DOHH2 (cell line): Measurements from ENCODE around the gene SNRNP48.

Experiments
- H3F3A ChIP-seq: fragments of 200-600 bp; sonication (generic), shearing (Covaris generic); 2 replicates; pipeline ENCODE4 v1.6.0; 2016; ENCODE audit warnings: antibody characterized with exemption, mild to moderate bottlenecking; ENCODE audit not compliant: control insufficient read depth, insufficient read depth
- H3K27ac ChIP-seq: fragments of 200-600 bp; sonication (generic); 2 replicates; pipeline ENCODE4 v1.5.1; 2014; ENCODE audit warnings: low read depth, mild to moderate bottlenecking, low read length, moderate library complexity
- H3K27me3 ChIP-seq: fragments of 200-600 bp; sonication (generic); 2 replicates; pipeline ENCODE4 v1.6.1; 2014; ENCODE audit warnings: mild to moderate bottlenecking, low read length, mixed read lengths; ENCODE audit not compliant: control insufficient read depth
- H3K36me3 ChIP-seq: fragments of 200-600 bp; sonication (generic); 2 replicates; pipeline ENCODE4 v1.6.1; 2014; ENCODE audit warnings: mild to moderate bottlenecking, low read length, moderate library complexity, mixed read lengths; ENCODE audit not compliant: control insufficient read depth
- H3K4me1 ChIP-seq: fragments of 200-600 bp; sonication (generic); 2 replicates; pipeline ENCODE4 v1.6.1; 2014; ENCODE audit warnings: mild to moderate bottlenecking, low read length, mixed read lengths; ENCODE audit not compliant: control insufficient read depth
- H3K4me2 ChIP-seq: fragments of 200-600 bp; sonication (generic); 2 replicates; pipeline ENCODE4 v1.6.0; 2014; ENCODE audit warnings: mild to moderate bottlenecking, low read length, moderate library complexity
- H3K4me3 ChIP-seq: fragments of 200-600 bp; sonication (generic); 2 replicates; pipeline ENCODE4 v1.5.1; 2014; ENCODE audit warnings: mild to moderate bottlenecking, low read length, mixed read lengths
- H3K79me2 ChIP-seq: fragments of 200-600 bp; sonication (generic); 2 replicates; pipeline ENCODE4 v1.6.1; 2014; ENCODE audit warnings: mild to moderate bottlenecking, low read length, mixed read lengths; ENCODE audit not compliant: control insufficient read depth
- H3K9me2 ChIP-seq: fragments of 200-600 bp; sonication (generic); replicated peaks from 2 replicates; pipeline ENCODE4 v1.6.1; 2014; ENCODE audit warnings: mild to moderate bottlenecking, low read length, mixed read lengths; ENCODE audit not compliant: control insufficient read depth
- H3K9me3 ChIP-seq: fragments of 200-600 bp; sonication (generic); 2 replicates; pipeline ENCODE4 v1.6.1; 2014; ENCODE audit warnings: antibody characterized with exemption, low read length, mixed read lengths; ENCODE audit not compliant: control insufficient read depth, insufficient read depth
- H4K20me1 ChIP-seq: fragments of 200-600 bp; sonication (generic); 2 replicates; pipeline ENCODE4 v1.6.0; 2014; ENCODE audit warnings: low read depth, mild to moderate bottlenecking, antibody characterized with exemption, low read length, moderate library complexity; ENCODE audit not compliant: control insufficient read depth, insufficient read depth
- EZH2phosphoT487 ChIP-seq: fragments of 200-600 bp; sonication (generic); IDR thresholded peaks from 2 replicates; pipeline ENCODE4 v1.6.1; 2017; ENCODE audit warnings: borderline replicate concordance, mild to moderate bottlenecking, antibody characterized with exemption, low read length, moderate library complexity, mixed read lengths
- TF ChIP-seq, protein P1 (sequence below): fragments of 200-600 bp; sonication (generic); IDR thresholded peaks from one replicate; pipeline ENCODE4 v1.5.1; 2014; ENCODE audit warnings: antibody characterized with exemption, mild to moderate bottlenecking, low read depth, low read length; ENCODE audit not compliant: poor library complexity, severe bottlenecking

Gene SNRNP48, protein sequence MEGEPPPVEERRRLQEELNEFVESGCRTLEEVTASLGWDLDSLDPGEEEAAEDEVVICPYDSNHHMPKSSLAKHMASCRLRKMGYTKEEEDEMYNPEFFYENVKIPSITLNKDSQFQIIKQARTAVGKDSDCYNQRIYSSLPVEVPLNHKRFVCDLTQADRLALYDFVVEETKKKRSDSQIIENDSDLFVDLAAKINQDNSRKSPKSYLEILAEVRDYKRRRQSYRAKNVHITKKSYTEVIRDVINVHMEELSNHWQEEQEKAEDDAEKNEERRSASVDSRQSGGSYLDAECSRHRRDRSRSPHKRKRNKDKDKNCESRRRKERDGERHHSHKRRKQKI

DNA sequence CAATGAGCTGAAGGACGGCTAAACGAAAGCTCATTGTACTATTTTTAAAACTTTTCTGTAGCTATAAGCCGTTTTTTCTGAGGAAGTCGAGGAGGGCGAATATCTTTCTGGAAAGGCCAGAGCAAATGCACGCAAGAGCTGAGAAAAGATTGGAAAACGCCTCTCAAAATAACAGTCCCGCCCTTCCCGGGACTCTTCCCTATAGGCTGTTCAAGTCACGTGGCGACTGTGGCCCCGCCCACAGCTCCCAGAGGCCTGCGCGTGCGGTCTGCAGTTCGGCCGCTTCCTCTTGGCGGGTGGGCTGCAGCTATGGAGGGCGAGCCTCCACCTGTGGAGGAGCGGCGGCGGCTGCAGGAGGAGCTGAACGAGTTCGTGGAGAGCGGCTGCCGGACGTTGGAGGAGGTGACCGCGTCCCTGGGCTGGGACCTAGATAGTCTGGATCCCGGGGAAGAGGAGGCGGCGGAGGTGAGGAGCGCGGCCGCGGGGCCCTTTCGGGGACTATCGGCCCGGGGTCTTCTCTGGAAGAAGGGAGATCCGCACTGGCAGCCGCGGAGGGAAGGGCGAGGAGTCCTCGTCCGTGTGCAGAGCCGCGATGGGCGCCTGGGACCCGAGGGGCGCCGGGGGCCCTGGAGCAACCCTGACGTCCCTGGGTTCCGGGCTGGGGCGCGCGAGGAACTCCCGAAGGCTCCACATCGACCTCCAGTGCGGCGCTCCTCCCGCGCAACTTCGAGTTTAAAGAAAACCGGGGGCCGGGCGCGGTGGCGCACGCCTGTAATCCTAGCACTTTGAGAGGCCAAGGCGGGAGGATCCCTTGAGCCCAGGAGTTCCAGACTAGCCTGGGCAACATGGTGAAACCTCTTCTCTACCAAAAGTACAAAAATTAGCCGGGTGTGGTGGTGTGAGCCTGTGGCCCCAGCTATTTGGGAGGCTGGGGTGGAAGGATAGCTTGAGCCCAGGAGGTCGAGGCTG lies at the start of gene SNRNP48:
TSS of gene SNRNP48 (plus strand) at position 250 of the 969 bp plus-strand sequence. CDS start at position 310, 60 bp downstream.
- Histone ChIP-seq H3K9me2 (no peaks in the 10 kb centered on the region), H4K20me1 (peaks cover 16% of the 10 kb centered on the region), H3K4me3 (peak within 1 kb of the TSS; percentile 86), H3K27ac (peak within 1 kb of the TSS; percentile 43; the same call in 1 of the 2 replicates), H3K36me3 (peaks cover 29% of the 10 kb centered on the region), H3F3A (no peaks in the 10 kb centered on the region), H3K9me3 (no peaks in the 10 kb centered on the region), H3K79me2 (peaks cover 43% of the 10 kb centered on the region), H3K4me2 (peak within 1 kb of the TSS; percentile 97), H3K4me1 (peaks cover 22% of the 10 kb centered on the region), H3K27me3 (no peaks in the 10 kb centered on the region)
- no peak for TF ChIP-seq EZH2phosphoT487
- TF ChIP-seq, protein P1, sequence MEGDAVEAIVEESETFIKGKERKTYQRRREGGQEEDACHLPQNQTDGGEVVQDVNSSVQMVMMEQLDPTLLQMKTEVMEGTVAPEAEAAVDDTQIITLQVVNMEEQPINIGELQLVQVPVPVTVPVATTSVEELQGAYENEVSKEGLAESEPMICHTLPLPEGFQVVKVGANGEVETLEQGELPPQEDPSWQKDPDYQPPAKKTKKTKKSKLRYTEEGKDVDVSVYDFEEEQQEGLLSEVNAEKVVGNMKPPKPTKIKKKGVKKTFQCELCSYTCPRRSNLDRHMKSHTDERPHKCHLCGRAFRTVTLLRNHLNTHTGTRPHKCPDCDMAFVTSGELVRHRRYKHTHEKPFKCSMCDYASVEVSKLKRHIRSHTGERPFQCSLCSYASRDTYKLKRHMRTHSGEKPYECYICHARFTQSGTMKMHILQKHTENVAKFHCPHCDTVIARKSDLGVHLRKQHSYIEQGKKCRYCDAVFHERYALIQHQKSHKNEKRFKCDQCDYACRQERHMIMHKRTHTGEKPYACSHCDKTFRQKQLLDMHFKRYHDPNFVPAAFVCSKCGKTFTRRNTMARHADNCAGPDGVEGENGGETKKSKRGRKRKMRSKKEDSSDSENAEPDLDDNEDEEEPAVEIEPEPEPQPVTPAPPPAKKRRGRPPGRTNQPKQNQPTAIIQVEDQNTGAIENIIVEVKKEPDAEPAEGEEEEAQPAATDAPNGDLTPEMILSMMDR, result no peak

DNA sequence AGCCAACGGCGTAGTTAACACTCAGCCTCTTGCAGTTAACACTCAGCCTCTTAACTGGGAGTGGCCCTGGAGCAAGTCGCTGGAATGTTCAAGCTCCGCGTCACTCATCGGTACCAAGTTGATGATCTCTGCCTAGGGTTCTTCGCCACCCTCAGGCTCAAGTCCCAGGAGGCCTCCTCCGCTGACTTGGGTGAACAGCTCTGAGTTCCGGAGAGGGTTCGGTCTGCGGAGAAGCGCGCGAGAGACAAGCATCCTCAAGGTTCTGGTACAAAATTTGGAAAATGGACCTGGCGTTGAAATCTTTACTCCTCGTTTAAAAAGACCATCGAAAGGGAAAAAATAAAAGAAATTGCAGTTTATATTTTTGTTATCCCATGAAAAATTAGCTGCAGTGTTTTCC lies 49.4 kb upstream of the SNRNP48 start:
- Histone ChIP-seq H3K9me2 (no peaks in the 10 kb centered on the region), H3K36me3 (no peaks in the 10 kb centered on the region), H3K4me2 (no peak overlapping the region), H3K4me3 (no peak overlapping the region), H3K9me3 (no peaks in the 10 kb centered on the region), H3F3A (no peaks in the 10 kb centered on the region), H4K20me1 (no peaks in the 10 kb centered on the region), H3K27me3 (peaks cover 60% of the 10 kb centered on the region), H3K79me2 (no peaks in the 10 kb centered on the region), H3K27ac (no peak overlapping the region), H3K4me1 (no peaks in the 10 kb centered on the region)
- TF ChIP-seq, protein P1, result no peak
- TF ChIP-seq EZH2phosphoT487, result no peak

DNA sequence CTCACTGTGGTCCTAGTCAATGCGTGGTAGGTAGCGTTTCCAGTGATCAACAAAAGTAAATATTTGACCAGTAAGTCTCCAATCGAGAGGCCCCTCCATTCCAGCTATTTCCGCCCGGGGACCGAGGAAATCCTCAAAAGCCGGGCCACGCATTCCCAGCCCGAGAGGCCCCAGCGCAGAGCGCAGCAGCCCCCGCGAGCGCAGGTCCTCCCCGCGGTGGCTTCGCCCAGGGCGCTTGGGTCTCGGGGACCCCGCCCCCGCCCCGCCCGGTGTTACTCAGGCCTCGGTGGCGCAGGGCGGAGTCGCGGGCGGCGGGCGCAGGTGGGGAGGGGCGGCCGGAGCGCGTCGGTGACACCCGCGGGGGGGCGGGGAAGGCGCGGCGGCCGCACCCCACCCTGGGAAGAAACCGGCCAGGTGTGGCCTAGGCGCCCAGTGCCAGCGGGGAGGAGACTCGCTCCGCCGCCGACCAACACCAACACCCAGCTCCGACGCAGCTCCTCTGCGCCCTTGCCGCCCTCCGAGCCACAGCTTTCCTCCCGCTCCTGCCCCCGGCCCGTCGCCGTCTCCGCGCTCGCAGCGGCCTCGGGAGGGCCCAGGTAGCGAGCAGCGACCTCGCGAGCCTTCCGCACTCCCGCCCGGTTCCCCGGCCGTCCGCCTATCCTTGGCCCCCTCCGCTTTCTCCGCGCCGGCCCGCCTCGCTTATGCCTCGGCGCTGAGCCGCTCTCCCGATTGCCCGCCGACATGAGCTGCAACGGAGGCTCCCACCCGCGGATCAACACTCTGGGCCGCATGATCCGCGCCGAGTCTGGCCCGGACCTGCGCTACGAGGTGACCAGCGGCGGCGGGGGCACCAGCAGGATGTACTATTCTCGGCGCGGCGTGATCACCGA lies 48.6 kb upstream of the SNRNP48 start, which contains the start of gene DSP:
TSS of gene DSP (plus strand) at position 497 of the 890 bp plus-strand sequence. CDS start at position 742, 245 bp downstream.
- no peaks in the 10 kb centered on the region for H3F3A ChIP-seq
- no peak within 1 kb of the TSS for H3K27ac ChIP-seq
- TF ChIP-seq EZH2phosphoT487, result peak; percentile 65; the same call in 1 of the 2 replicates
- TF ChIP-seq, protein P1, result no peak
- peak within 1 kb of the TSS; percentile 14; the same call in 1 of the 2 replicates for H3K4me2 ChIP-seq
- H3K27me3 ChIP-seq, result peaks cover 65% of the 10 kb centered on the region
- H3K79me2 ChIP-seq, result no peaks in the 10 kb centered on the region
- no peaks in the 10 kb centered on the region for H3K9me3 ChIP-seq
- no peak within 1 kb of the TSS for H3K4me3 ChIP-seq
- H3K9me2 ChIP-seq, result no peaks in the 10 kb centered on the region
- no peaks in the 10 kb centered on the region for H3K36me3 ChIP-seq
- H3K4me1 ChIP-seq, result no peaks in the 10 kb centered on the region
- H4K20me1 ChIP-seq, result no peaks in the 10 kb centered on the region
